ENCODE data around the gene SELE.

- TF ChIP-seq EP300 (conservative IDR thresholded peaks at IDR 0.05; ENCODE audit: poor library complexity, severe bottlenecking) (no peak), POLR2AphosphoS5 (IDR thresholded peaks at IDR 0.05) (no peak), CTCF (IDR thresholded peaks at IDR 0.05; ENCODE audit: poor library complexity, severe bottlenecking) (no peak), REST (IDR thresholded peaks at IDR 0.05; ENCODE audit: borderline replicate concordance) (no peak), EZH2 (IDR thresholded peaks at IDR 0.05; ENCODE audit: borderline replicate concordance, insufficient read depth, low read length, poor library complexity, severe bottlenecking) (no peak), RAD21 (conservative IDR thresholded peaks at IDR 0.05) (no peak), MXI1 (conservative IDR thresholded peaks at IDR 0.05; ENCODE audit: poor library complexity, severe bottlenecking) (no peak), SMC3 (conservative IDR thresholded peaks at IDR 0.05; ENCODE audit: poor library complexity) (no peak), TAF1 (IDR thresholded peaks at IDR 0.05; ENCODE audit: low read depth) (no peak)
These were observed 50.2 kb downstream of the SELE start for GRCh38 chr1:169683661-169684060.
